SK-N-SH (cell line): ENCODE results near the gene ZNF786.

ENCODE experiments used
- CTCF ChIP-seq: fragments of 200-600 bp; sonication (generic); IDR thresholded peaks from 2 replicates; pipeline ENCODE4 v1.6.1; 2017; ENCODE audit warnings: antibody characterized with exemption, mild to moderate bottlenecking, moderate library complexity
- REST ChIP-seq: IDR thresholded peaks from 2 replicates; pipeline ENCODE4 v1.6.1; 2012; ENCODE audit warnings: mild to moderate bottlenecking, low read depth, low read length, moderate library complexity
- TF ChIP-seq, protein P1 (sequence below): IDR thresholded peaks from 2 replicates; pipeline ENCODE4 v1.4.0; 2012; ENCODE audit warnings: low read depth, borderline replicate concordance
- TF ChIP-seq, protein P2 (sequence below): IDR thresholded peaks from 2 replicates; pipeline ENCODE4 v1.4.0; 2012; ENCODE audit warnings: low read depth

- TF ChIP-seq REST: no peak
- no peak for TF ChIP-seq CTCF
- TF ChIP-seq, protein P1, sequence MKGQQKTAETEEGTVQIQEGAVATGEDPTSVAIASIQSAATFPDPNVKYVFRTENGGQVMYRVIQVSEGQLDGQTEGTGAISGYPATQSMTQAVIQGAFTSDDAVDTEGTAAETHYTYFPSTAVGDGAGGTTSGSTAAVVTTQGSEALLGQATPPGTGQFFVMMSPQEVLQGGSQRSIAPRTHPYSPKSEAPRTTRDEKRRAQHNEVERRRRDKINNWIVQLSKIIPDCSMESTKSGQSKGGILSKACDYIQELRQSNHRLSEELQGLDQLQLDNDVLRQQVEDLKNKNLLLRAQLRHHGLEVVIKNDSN: no peak
- TF ChIP-seq, protein P2, sequence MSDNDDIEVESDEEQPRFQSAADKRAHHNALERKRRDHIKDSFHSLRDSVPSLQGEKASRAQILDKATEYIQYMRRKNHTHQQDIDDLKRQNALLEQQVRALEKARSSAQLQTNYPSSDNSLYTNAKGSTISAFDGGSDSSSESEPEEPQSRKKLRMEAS: no peak
Measured at GRCh38 chr7:149103424-149103823, 12.9 kb upstream of the ZNF786 start.
